Hepatocyte (in vitro differentiated cells): Measurements from ENCODE around the gene PDLIM4.

Source experiments
- EZH2 ChIP-seq: fragments of 200-600 bp; sonication (generic); IDR thresholded peaks from 2 replicates; pipeline ENCODE4 v1.6.1; 2016; ENCODE audit warnings: antibody characterized with exemption, mild to moderate bottlenecking, borderline replicate concordance
- EZH2phosphoT487 ChIP-seq: fragments of 200-600 bp; sonication (generic); IDR thresholded peaks from one replicate; pipeline ENCODE4 v1.6.1; 2018; ENCODE audit warnings: antibody characterized with exemption, mild to moderate bottlenecking, low read depth, moderate library complexity; ENCODE audit not compliant: unreplicated experiment, severe bottlenecking
- TF ChIP-seq, protein P1 (sequence below): fragments of 200-600 bp; sonication (generic); IDR thresholded peaks from 2 replicates; pipeline ENCODE4 v1.5.1; 2016; ENCODE audit warnings: antibody characterized with exemption, mild to moderate bottlenecking; ENCODE audit not compliant: poor library complexity

DNA sequence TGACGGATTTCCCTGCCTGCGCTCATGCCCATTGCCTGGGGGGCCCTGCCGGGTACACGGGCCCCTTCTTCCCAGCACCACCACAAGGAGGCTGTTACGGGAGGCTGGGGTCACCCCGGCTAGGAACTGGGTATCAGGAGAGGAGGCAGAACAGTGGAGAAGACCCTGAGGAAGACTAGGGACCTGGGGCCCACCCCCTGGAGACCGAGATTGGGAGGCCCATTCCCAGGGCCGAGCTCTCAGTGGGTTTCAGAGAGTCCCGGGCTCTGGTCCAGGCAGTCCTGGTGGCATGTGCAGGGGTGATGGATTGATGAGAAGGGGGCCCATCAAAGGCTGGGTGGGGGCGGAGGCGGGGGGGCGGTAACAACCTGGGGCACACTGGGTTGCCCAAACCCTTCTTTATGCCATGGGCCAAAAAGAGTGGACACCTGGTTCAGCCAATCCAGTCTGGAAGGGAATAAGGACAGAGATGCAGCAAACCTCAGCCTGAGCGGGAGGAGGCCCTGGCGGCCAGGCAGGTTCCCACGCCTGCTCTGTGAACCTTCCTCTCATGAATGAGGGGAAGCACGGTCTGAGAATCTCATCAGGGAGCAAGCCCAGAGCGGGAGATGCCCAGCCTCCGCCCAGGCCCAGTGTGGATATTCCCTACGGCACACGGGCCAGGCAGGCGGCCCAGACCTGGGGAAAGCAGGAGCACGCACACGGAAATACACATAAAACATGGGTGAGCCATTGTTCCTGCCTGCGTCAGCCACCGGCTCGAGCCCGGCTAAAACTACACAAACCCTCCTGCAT lies 29.1 kb upstream of the PDLIM4 start:
- TF ChIP-seq, protein P1, sequence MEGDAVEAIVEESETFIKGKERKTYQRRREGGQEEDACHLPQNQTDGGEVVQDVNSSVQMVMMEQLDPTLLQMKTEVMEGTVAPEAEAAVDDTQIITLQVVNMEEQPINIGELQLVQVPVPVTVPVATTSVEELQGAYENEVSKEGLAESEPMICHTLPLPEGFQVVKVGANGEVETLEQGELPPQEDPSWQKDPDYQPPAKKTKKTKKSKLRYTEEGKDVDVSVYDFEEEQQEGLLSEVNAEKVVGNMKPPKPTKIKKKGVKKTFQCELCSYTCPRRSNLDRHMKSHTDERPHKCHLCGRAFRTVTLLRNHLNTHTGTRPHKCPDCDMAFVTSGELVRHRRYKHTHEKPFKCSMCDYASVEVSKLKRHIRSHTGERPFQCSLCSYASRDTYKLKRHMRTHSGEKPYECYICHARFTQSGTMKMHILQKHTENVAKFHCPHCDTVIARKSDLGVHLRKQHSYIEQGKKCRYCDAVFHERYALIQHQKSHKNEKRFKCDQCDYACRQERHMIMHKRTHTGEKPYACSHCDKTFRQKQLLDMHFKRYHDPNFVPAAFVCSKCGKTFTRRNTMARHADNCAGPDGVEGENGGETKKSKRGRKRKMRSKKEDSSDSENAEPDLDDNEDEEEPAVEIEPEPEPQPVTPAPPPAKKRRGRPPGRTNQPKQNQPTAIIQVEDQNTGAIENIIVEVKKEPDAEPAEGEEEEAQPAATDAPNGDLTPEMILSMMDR = no peak
- TF ChIP-seq EZH2phosphoT487 (no peak), EZH2 (no peak)
